Gastroesophageal sphincter (tissue), 3 donors: Measurements from ENCODE around the gene FAU.

ENCODE experiments used
- CTCF ChIP-seq, 4 experiments: fragments of 200-600 bp in 2 of 4; fragments of 450-650 bp in 2 of 4; sonication (generic) in 1 of 4; IDR thresholded peaks; one replicate each; pipeline ENCODE4 v1.5.1; 2017 to 2019; ENCODE audit warnings: antibody characterized with exemption in 4 of 4, mild to moderate bottlenecking in 2 of 4, moderate library complexity in 2 of 4
- EP300 ChIP-seq: sonication (generic); formaldehyde crosslinking; IDR thresholded peaks from one replicate; pipeline ENCODE4 v1.6.1; 2017; ENCODE audit warnings: antibody characterized with exemption, mild to moderate bottlenecking
- POLR2A ChIP-seq, 2 donors: fragments of 450-650 bp; IDR thresholded peaks; one replicate each; pipeline ENCODE4 v1.6.1; 2017; ENCODE audit warnings: antibody characterized with exemption in 2 of 2, mild to moderate bottlenecking in 2 of 2, moderate library complexity in 1 of 2
- POLR2AphosphoS5 ChIP-seq: sonication (generic); formaldehyde crosslinking; IDR thresholded peaks from one replicate; pipeline ENCODE4 v1.6.1; 2017; ENCODE audit warnings: antibody characterized with exemption

GRCh38 chr11:65115361-65116082, 6.4 kb downstream of the FAU start:
- no peak for TF ChIP-seq CTCF (IDR thresholded peaks at IDR 0.05)
- TF ChIP-seq POLR2A (IDR thresholded peaks at IDR 0.05), result no peak
- no peak for TF ChIP-seq POLR2AphosphoS5
- no peak for TF ChIP-seq EP300
